ENCODE measurements around the gene HERPUD2. TPM values are rescaled to one million over a fixed set of nuclear protein-coding genes. Genes with fewer than 3 reads are reported as not detected.
"Not testable (repeated sequence)": the region's sequence is repeated elsewhere in the genome, so short reads cannot be mapped to it uniquely, and the experiment has no call there.

The HERPUD2 gene
- polyA plus RNA-seq, 1 donor (not counting 4 experiments of a cell fraction or from before 2014, with no cell fraction given): 43.6 TPM

GRCh38 chr7:35676211-35676610 is 18.7 kb downstream of the HERPUD2 start:
- Histone ChIP-seq H3K9me3 (ENCODE audit: control insufficient read depth, low read depth, low read length) (no peaks in the 10 kb centered on the region), H3K4me2 (ENCODE audit: control insufficient read depth, extremely low read depth, insufficient read depth, low read depth, low read length) (no peak overlapping the region), H3K4me3 (ENCODE audit: control insufficient read depth in 2 of 3, extremely low read depth in 1 of 3, insufficient read depth in 2 of 3, low read depth in 1 of 3, low read length in 3 of 3) (no peak overlapping the region), H3K27me3 (ENCODE audit: control insufficient read depth, extremely low read depth, insufficient read depth, low read length) (no peaks in the 10 kb centered on the region), H3K36me3 (ENCODE audit: control insufficient read depth in 2 of 2, extremely low read depth in 1 of 2, insufficient read depth in 2 of 2, low read length in 2 of 2) (peaks cover 0 to 2% of the 10 kb centered on the region in 2 experiments), H3K27ac (ENCODE audit: control insufficient read depth, insufficient read depth, low read length) (no peak overlapping the region), H3K4me1 (ENCODE audit: control insufficient read depth, extremely low read depth, insufficient read depth, low read length) (no peaks in the 10 kb centered on the region), H3K79me2 (ENCODE audit: control insufficient read depth, insufficient read depth, low read length) (peaks cover 35% of the 10 kb centered on the region), H2AFZ (ENCODE audit: control insufficient read depth, low read length) (no peak overlapping the region), H3K9me1 (ENCODE audit: control insufficient read depth, extremely low read depth, insufficient read depth, low read length) (no peaks in the 10 kb centered on the region), H4K20me1 (ENCODE audit: control insufficient read depth, extremely low read depth, insufficient read depth, low read length) (peaks cover 2% of the 10 kb centered on the region), H3K9ac (ENCODE audit: control insufficient read depth, extremely low read depth, insufficient read depth, low read length) (no peak overlapping the region)
- DNase-seq (ENCODE audit: low read depth, low spot score): no peak
- TF ChIP-seq CTCF (optimal IDR thresholded peaks at IDR 0.05 in 1 of 3, IDR thresholded peaks at IDR 0.05 in 1 of 3, conservative IDR thresholded peaks at IDR 0.05 in 1 of 3; ENCODE audit: extremely low read depth in 1 of 3, insufficient read depth in 2 of 3, low read length in 3 of 3) (no peak), EZH2 (IDR thresholded peaks at IDR 0.05; ENCODE audit: low read length) (no peak)
- dilution Hi-C loops (cut with MboI; ENCODE audit: extremely low pct_ligation_motif_present, low sequenced_read_pairs): no loop called here
- no peak for FAIRE-seq

- H3K4me3 ChIP-seq (ENCODE audit: control insufficient read depth in 2 of 3, extremely low read depth in 1 of 3, insufficient read depth in 2 of 3, low read depth in 1 of 3, low read length in 3 of 3): no peak overlapping the region
- H3K27me3 ChIP-seq (ENCODE audit: control insufficient read depth, extremely low read depth, insufficient read depth, low read length): no peaks in the 10 kb centered on the region
- H2AFZ ChIP-seq (ENCODE audit: control insufficient read depth, low read length): no peak overlapping the region
- TF ChIP-seq EZH2 (IDR thresholded peaks at IDR 0.05; ENCODE audit: low read length) (no peak), CTCF (optimal IDR thresholded peaks at IDR 0.05 in 1 of 3, IDR thresholded peaks at IDR 0.05 in 1 of 3, conservative IDR thresholded peaks at IDR 0.05 in 1 of 3; ENCODE audit: extremely low read depth in 1 of 3, insufficient read depth in 2 of 3, low read length in 3 of 3) (no peak)
- H4K20me1 ChIP-seq (ENCODE audit: control insufficient read depth, extremely low read depth, insufficient read depth, low read length): no peaks in the 10 kb centered on the region
- FAIRE-seq: no peak
- H3K4me2 ChIP-seq (ENCODE audit: control insufficient read depth, extremely low read depth, insufficient read depth, low read depth, low read length): no peak overlapping the region
- H3K4me1 ChIP-seq (ENCODE audit: control insufficient read depth, extremely low read depth, insufficient read depth, low read length): no peaks in the 10 kb centered on the region
- no peaks in the 10 kb centered on the region for H3K9me1 ChIP-seq (ENCODE audit: control insufficient read depth, extremely low read depth, insufficient read depth, low read length)
- H3K79me2 ChIP-seq (ENCODE audit: control insufficient read depth, insufficient read depth, low read length): peaks cover 8% of the 10 kb centered on the region
- DNase-seq (ENCODE audit: low read depth, low spot score): no peak
- peaks cover 5% of the 10 kb centered on the region in 2 experiments for H3K36me3 ChIP-seq (ENCODE audit: control insufficient read depth in 2 of 2, extremely low read depth in 1 of 2, insufficient read depth in 2 of 2, low read length in 2 of 2)
- no peak overlapping the region for H3K27ac ChIP-seq (ENCODE audit: control insufficient read depth, insufficient read depth, low read length)
- dilution Hi-C loops (cut with MboI; ENCODE audit: extremely low pct_ligation_motif_present, low sequenced_read_pairs): no loop called here
- no peak overlapping the region for H3K9ac ChIP-seq (ENCODE audit: control insufficient read depth, extremely low read depth, insufficient read depth, low read length)
- H3K9me3 ChIP-seq (ENCODE audit: control insufficient read depth, low read depth, low read length): no peaks in the 10 kb centered on the region
These were observed 23.9 kb downstream of the HERPUD2 start for GRCh38 chr7:35670856-35671569.

- H3K79me2 ChIP-seq (ENCODE audit: control insufficient read depth, insufficient read depth, low read length); FAIRE-seq; H4K20me1 ChIP-seq (ENCODE audit: control insufficient read depth, extremely low read depth, insufficient read depth, low read length); H3K36me3 ChIP-seq (ENCODE audit: control insufficient read depth in 2 of 2, extremely low read depth in 1 of 2, insufficient read depth in 2 of 2, low read length in 2 of 2); H3K27me3 ChIP-seq (ENCODE audit: control insufficient read depth, extremely low read depth, insufficient read depth, low read length); DNase-seq (ENCODE audit: low read depth, low spot score); H2AFZ ChIP-seq (ENCODE audit: control insufficient read depth, low read length); dilution Hi-C loops (cut with MboI; ENCODE audit: extremely low pct_ligation_motif_present, low sequenced_read_pairs); H3K9ac ChIP-seq (ENCODE audit: control insufficient read depth, extremely low read depth, insufficient read depth, low read length); H3K4me3 ChIP-seq (ENCODE audit: control insufficient read depth in 2 of 3, extremely low read depth in 1 of 3, insufficient read depth in 2 of 3, low read depth in 1 of 3, low read length in 3 of 3); H3K9me1 ChIP-seq (ENCODE audit: control insufficient read depth, extremely low read depth, insufficient read depth, low read length); H3K4me1 ChIP-seq (ENCODE audit: control insufficient read depth, extremely low read depth, insufficient read depth, low read length); H3K9me3 ChIP-seq (ENCODE audit: control insufficient read depth, low read depth, low read length); H3K4me2 ChIP-seq (ENCODE audit: control insufficient read depth, extremely low read depth, insufficient read depth, low read depth, low read length); H3K27ac ChIP-seq (ENCODE audit: control insufficient read depth, insufficient read depth, low read length): not testable (repeated sequence)
These were observed 34.5 kb downstream of the HERPUD2 start for GRCh38 chr7:35660411-35660810.
